H9 (cell line): Measurements from ENCODE around the gene SKAP1. TPM values are rescaled to one million over a fixed set of nuclear protein-coding genes. Genes with fewer than 3 reads are reported as not detected.

Experiments
- DNase-seq: peaks from one replicate; pipeline ENCODE4 v3.0.0-alpha.2; 2017
- H2AFZ ChIP-seq: one replicate; pipeline ENCODE4 v1.6.1; 2013; ENCODE audit warnings: mild to moderate bottlenecking, low read length, control low read depth, moderate library complexity
- H2AK5ac ChIP-seq: 2 replicates; pipeline ENCODE4 v1.6.1; 2013; ENCODE audit warnings: low read length, control low read depth, mixed read lengths; ENCODE audit not compliant: insufficient read length
- H2BK120ac ChIP-seq: one replicate; pipeline ENCODE4 v1.6.1; 2013; ENCODE audit warnings: low read depth, mild to moderate bottlenecking, low read length, control low read depth, inconsistent platforms; ENCODE audit not compliant: poor library complexity, severe bottlenecking
- H2BK12ac ChIP-seq: 2 replicates; pipeline ENCODE4 v1.6.1; 2013; ENCODE audit warnings: low read length, control low read depth, mixed read lengths, low read depth; ENCODE audit not compliant: insufficient read length
- H2BK15ac ChIP-seq: 2 replicates; pipeline ENCODE4 v1.6.1; 2013; ENCODE audit warnings: low read depth, low read length, control low read depth
- H2BK20ac ChIP-seq: one replicate; pipeline ENCODE4 v1.6.1; 2013; ENCODE audit warnings: low read depth, mild to moderate bottlenecking, low read length, control low read depth, inconsistent platforms; ENCODE audit not compliant: poor library complexity, severe bottlenecking
- H2BK5ac ChIP-seq: 2 replicates; pipeline ENCODE4 v1.6.1; 2013; ENCODE audit warnings: low read length, control low read depth, mixed read lengths; ENCODE audit not compliant: insufficient read length
- H3K14ac ChIP-seq: 2 replicates; pipeline ENCODE4 v1.6.1; 2013; ENCODE audit warnings: low read length, control low read depth; ENCODE audit not compliant: insufficient read depth
- H3K18ac ChIP-seq: 2 replicates; pipeline ENCODE4 v1.6.1; 2013; ENCODE audit warnings: low read depth, mild to moderate bottlenecking, mixed read lengths, low read length, control low read depth; ENCODE audit not compliant: insufficient read length
- H3K23ac ChIP-seq: 2 replicates; pipeline ENCODE4 v1.6.1; 2013; ENCODE audit warnings: low read length, control low read depth, mixed read lengths, low read depth; ENCODE audit not compliant: insufficient read length
- H3K23me2 ChIP-seq: 2 replicates; pipeline ENCODE4 v1.6.1; 2013; ENCODE audit warnings: low read depth, mild to moderate bottlenecking, mixed read lengths, low read length, control low read depth; ENCODE audit not compliant: insufficient read length, poor library complexity, severe bottlenecking
- H3K27ac ChIP-seq: 2 replicates; pipeline ENCODE4 v1.5.1; 2013; ENCODE audit warnings: low read length, control low read depth, mixed read lengths, low read depth; ENCODE audit not compliant: insufficient read length
- H3K27me3 ChIP-seq: 2 replicates; pipeline ENCODE4 v1.6.1; 2013; ENCODE audit warnings: low read length, control low read depth, inconsistent platforms; ENCODE audit not compliant: insufficient read depth
- H3K4ac ChIP-seq: 2 replicates; pipeline ENCODE4 v1.6.1; 2013; ENCODE audit warnings: low read depth, mild to moderate bottlenecking, control low read depth, inconsistent platforms, low read length, moderate library complexity
- H3K4me1 ChIP-seq: 2 replicates; pipeline ENCODE4 v1.6.1; 2013; ENCODE audit warnings: low read length, control low read depth, inconsistent platforms; ENCODE audit not compliant: insufficient read depth
- H3K4me2 ChIP-seq: 2 replicates; pipeline ENCODE4 v1.6.1; 2013; ENCODE audit warnings: low read length, control low read depth, mixed read lengths; ENCODE audit not compliant: insufficient read length, insufficient read depth
- H3K56ac ChIP-seq: 2 replicates; pipeline ENCODE4 v1.6.1; 2013; ENCODE audit warnings: low read depth, mild to moderate bottlenecking, mixed read lengths, low read length, control low read depth; ENCODE audit not compliant: insufficient read length
- H3K79me1 ChIP-seq: 2 replicates; pipeline ENCODE4 v1.6.1; 2013; ENCODE audit warnings: low read depth, mild to moderate bottlenecking, moderate library complexity, low read length, control low read depth, inconsistent platforms; ENCODE audit not compliant: insufficient read depth, poor library complexity, severe bottlenecking
- H3K79me2 ChIP-seq: 2 replicates; pipeline ENCODE4 v1.6.1; 2013; ENCODE audit warnings: low read length, control low read depth, inconsistent platforms; ENCODE audit not compliant: insufficient read depth
- H3K9ac ChIP-seq: 2 replicates; pipeline ENCODE4 v1.6.1; 2013; ENCODE audit warnings: low read length, control low read depth, mixed read lengths; ENCODE audit not compliant: insufficient read length; ENCODE audit errors: extremely low read depth
- H3K9me3 ChIP-seq: one replicate; pipeline ENCODE4 v1.6.1; 2013; ENCODE audit warnings: low read depth, low read length, inconsistent platforms; ENCODE audit not compliant: control insufficient read depth
- H3T11ph ChIP-seq: one replicate; pipeline ENCODE4 v1.6.1; 2013; ENCODE audit warnings: mild to moderate bottlenecking, low read length, control low read depth, inconsistent platforms
- H4K20me1 ChIP-seq: one replicate; pipeline ENCODE4 v1.6.1; 2013; ENCODE audit not compliant: control insufficient read depth, insufficient read length, insufficient read depth
- H4K5ac ChIP-seq: 2 replicates; pipeline ENCODE4 v1.6.1; 2013; ENCODE audit warnings: low read depth, mild to moderate bottlenecking, mixed read lengths, low read length, control low read depth; ENCODE audit not compliant: insufficient read length
- H4K8ac ChIP-seq: replicated peaks from 2 replicates; pipeline ENCODE4 v1.6.1; 2013; ENCODE audit warnings: low read length, control low read depth, mixed read lengths, low read depth; ENCODE audit not compliant: insufficient read length
- H4K91ac ChIP-seq: 2 replicates; pipeline ENCODE4 v1.6.1; 2013; ENCODE audit warnings: low read depth, mild to moderate bottlenecking, moderate library complexity, mixed read lengths, low read length, control low read depth; ENCODE audit not compliant: insufficient read length
- H3K27ac Mint-ChIP-seq, 3 experiments: 2 replicates in 2 of 3; 3 replicates in 1 of 3; pipeline ENCODE4 v1.8.0; 2020 to 2021; ENCODE audit warnings: mixed read lengths in 3 of 3, mild to moderate bottlenecking in 1 of 3, moderate library complexity in 1 of 3
- H3K27me3 Mint-ChIP-seq: 2 replicates; pipeline ENCODE4 v1.8.0; 2021; ENCODE audit warnings: low read depth, mild to moderate bottlenecking, moderate library complexity, mixed read lengths
- H3K36me3 Mint-ChIP-seq, 3 experiments: 2 replicates in 2 of 3; 3 replicates in 1 of 3; pipeline ENCODE4 v1.8.0; 2020 to 2021; ENCODE audit warnings: low read depth in 3 of 3, mixed read lengths in 3 of 3; ENCODE audit not compliant: insufficient read depth in 1 of 3
- H3K4me1 Mint-ChIP-seq, 2 experiments: 2 replicates each; pipeline ENCODE4 v1.8.0; 2020; ENCODE audit warnings: mixed read lengths in 2 of 2
- H3K4me3 Mint-ChIP-seq, 2 experiments: 2 replicates in 1 of 2; 3 replicates in 1 of 2; pipeline ENCODE4 v1.8.0; 2020 to 2021; ENCODE audit warnings: mild to moderate bottlenecking in 2 of 2, mixed read lengths in 2 of 2, moderate library complexity in 1 of 2
- H3K9me3 Mint-ChIP-seq, 2 experiments: 2 replicates in 1 of 2; 3 replicates in 1 of 2; pipeline ENCODE4 v1.8.0; 2020; ENCODE audit warnings: mild to moderate bottlenecking in 2 of 2, mixed read lengths in 2 of 2, moderate library complexity in 1 of 2
- total RNA-seq: library from RNA; stranded (reverse); gene quantifications from 2 replicates; pipeline ENCODE4 v1.2.1, GENCODE V29; 2021
- TF ChIP-seq, protein P1 (sequence below): fragments of 200-600 bp; sonication (generic); conservative IDR thresholded peaks from 3 replicates; pipeline ENCODE4 v1.8.0; 2021; ENCODE audit warnings: antibody characterized with exemption, mild to moderate bottlenecking

Gene SKAP1
- total RNA-seq, 1 experiment from 2014 or later, result not detected

DNA sequence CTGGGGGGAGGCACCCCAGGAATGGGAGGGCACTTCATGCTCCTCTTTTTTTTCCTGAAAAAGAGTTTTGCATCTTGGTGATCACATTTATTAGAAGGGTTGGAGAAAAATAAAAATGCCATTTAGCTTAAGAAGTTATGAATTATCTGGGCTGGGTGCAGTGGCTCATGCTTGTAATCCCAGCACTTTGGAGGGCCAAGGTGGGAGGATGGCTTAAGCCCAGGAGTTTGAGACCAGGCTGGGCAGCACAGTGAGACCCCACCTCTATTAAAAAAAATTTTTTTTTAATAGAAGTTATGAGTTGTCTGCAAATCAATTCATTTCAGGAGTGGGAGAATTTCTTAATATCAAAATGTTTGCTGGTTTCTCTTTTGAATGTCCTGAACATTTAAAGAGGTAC lies 219.0 kb downstream of the SKAP1 start:
- no peaks in the 10 kb centered on the region for H3K36me3 Mint-ChIP-seq
- Histone ChIP-seq H2BK15ac (no peak overlapping the region), H3K4me1 (no peaks in the 10 kb centered on the region), H3K9me3 (no peaks in the 10 kb centered on the region), H3K23me2 (no peaks in the 10 kb centered on the region), H3K4me2 (no peak overlapping the region), H4K20me1 (no peaks in the 10 kb centered on the region), H3K27ac (no peak overlapping the region), H2BK5ac (no peak overlapping the region), H3K56ac (no peak overlapping the region), H2BK20ac (no peak overlapping the region), H2BK12ac (no peak overlapping the region), H3K4ac (no peak overlapping the region), H3K79me2 (no peaks in the 10 kb centered on the region), H2AK5ac (no peak overlapping the region), H2AFZ (no peak overlapping the region), H3K23ac (no peak overlapping the region), H3T11ph (no peak overlapping the region), H3K18ac (no peak overlapping the region), H3K27me3 (no peaks in the 10 kb centered on the region), H2BK120ac (no peak overlapping the region), H4K5ac (no peak overlapping the region), H4K8ac (no peak overlapping the region), H3K14ac (no peak overlapping the region), H3K9ac (no peak overlapping the region), H3K79me1 (no peaks in the 10 kb centered on the region), H4K91ac (no peak overlapping the region)
- DNase-seq, result no peak
- H3K4me3 Mint-ChIP-seq, result no peak overlapping the region
- no peaks in the 10 kb centered on the region for H3K9me3 Mint-ChIP-seq
- no peaks in the 10 kb centered on the region for H3K4me1 Mint-ChIP-seq
- TF ChIP-seq, protein P1, sequence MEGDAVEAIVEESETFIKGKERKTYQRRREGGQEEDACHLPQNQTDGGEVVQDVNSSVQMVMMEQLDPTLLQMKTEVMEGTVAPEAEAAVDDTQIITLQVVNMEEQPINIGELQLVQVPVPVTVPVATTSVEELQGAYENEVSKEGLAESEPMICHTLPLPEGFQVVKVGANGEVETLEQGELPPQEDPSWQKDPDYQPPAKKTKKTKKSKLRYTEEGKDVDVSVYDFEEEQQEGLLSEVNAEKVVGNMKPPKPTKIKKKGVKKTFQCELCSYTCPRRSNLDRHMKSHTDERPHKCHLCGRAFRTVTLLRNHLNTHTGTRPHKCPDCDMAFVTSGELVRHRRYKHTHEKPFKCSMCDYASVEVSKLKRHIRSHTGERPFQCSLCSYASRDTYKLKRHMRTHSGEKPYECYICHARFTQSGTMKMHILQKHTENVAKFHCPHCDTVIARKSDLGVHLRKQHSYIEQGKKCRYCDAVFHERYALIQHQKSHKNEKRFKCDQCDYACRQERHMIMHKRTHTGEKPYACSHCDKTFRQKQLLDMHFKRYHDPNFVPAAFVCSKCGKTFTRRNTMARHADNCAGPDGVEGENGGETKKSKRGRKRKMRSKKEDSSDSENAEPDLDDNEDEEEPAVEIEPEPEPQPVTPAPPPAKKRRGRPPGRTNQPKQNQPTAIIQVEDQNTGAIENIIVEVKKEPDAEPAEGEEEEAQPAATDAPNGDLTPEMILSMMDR, result no peak
- H3K27me3 Mint-ChIP-seq, result peaks cover 21% of the 10 kb centered on the region
- H3K27ac Mint-ChIP-seq, result no peak overlapping the region
